IPS DF 19.7 (cell line): Measurements from ENCODE around the gene NEURL1B.
"Not testable (repeated sequence)": the region's sequence is repeated elsewhere in the genome, so short reads cannot be mapped to it uniquely, and the experiment has no call there.

Source experiments
- DNase-seq: peaks from one replicate; pipeline ENCODE4 v3.0.0-alpha.2; 2013; ENCODE audit warnings: low read depth, low spot score

The NEURL1B gene

GRCh38 chr5:172676914-172677475, 35.9 kb downstream of the NEURL1B start:
- DNase-seq = no peak

GRCh38 chr5:172678362-172678874, 37.4 kb downstream of the NEURL1B start:
- not testable (repeated sequence) for DNase-seq

- DNase-seq = no peak
Measured at GRCh38 chr5:172678902-172679301, 37.8 kb downstream of the NEURL1B start.

GRCh38 chr5:172679628-172680212, 38.7 kb downstream of the NEURL1B start:
- no peak for DNase-seq

GRCh38 chr5:172680921-172681320, 39.9 kb downstream of the NEURL1B start:
- DNase-seq = no peak

GRCh38 chr5:172681421-172681820, 40.4 kb downstream of the NEURL1B start:
- DNase-seq = no peak

- DNase-seq = no peak
Measured at GRCh38 chr5:172683264-172683644, 42.2 kb downstream of the NEURL1B start.

- DNase-seq = no peak
Measured at GRCh38 chr5:172683645-172684471, 42.8 kb downstream of the NEURL1B start.

- no peak for DNase-seq
Measured at GRCh38 chr5:172685091-172685490, 44.0 kb downstream of the NEURL1B start.

GRCh38 chr5:172686111-172686510, 45.0 kb downstream of the NEURL1B start:
- no peak for DNase-seq

- DNase-seq = no peak
Measured at GRCh38 chr5:172686539-172687390, 45.7 kb downstream of the NEURL1B start.

- DNase-seq = no peak
Measured at GRCh38 chr5:172687940-172688339, 46.9 kb downstream of the NEURL1B start.

- no peak for DNase-seq
Measured at GRCh38 chr5:172688349-172689217, 47.5 kb downstream of the NEURL1B start.

- no peak for DNase-seq
Measured at GRCh38 chr5:172689218-172689572, 48.1 kb downstream of the NEURL1B start.

GRCh38 chr5:172689801-172690200, 48.7 kb downstream of the NEURL1B start:
- DNase-seq = no peak

- no peak for DNase-seq
Measured at GRCh38 chr5:172690258-172691075, 49.4 kb downstream of the NEURL1B start.

- no peak for DNase-seq
Measured at GRCh38 chr5:172691886-172692285, 50.8 kb downstream of the NEURL1B start.

GRCh38 chr5:172692451-172692850, 51.4 kb downstream of the NEURL1B start:
- DNase-seq = no peak

GRCh38 chr5:172692981-172693380, 51.9 kb downstream of the NEURL1B start:
- no peak for DNase-seq

GRCh38 chr5:172694061-172694460, 53.0 kb downstream of the NEURL1B start:
- no peak for DNase-seq
